Left ventricle myocardium superior (tissue), 1 donor: ENCODE measurements around the gene SH2B2. TPM values are rescaled to one million over a fixed set of nuclear protein-coding genes. Genes with fewer than 3 reads are reported as not detected.
"Not testable (repeated sequence)": the region's sequence is repeated elsewhere in the genome, so short reads cannot be mapped to it uniquely, and the experiment has no call there.

ENCODE experiments used
- ATAC-seq: fragments of 200-7000 bp; cut with Tn5 transposase; one replicate; pipeline ENCODE4 v1.9.1; 2020; ENCODE audit warnings: mild to moderate bottlenecking, moderate library complexity
- DNase-seq: peaks from one replicate; pipeline ENCODE4 v3.0.0-alpha.2; 2020
- intact Hi-C: fragments of 100-400 bp; cut with micrococcal nuclease; formaldehyde crosslinking; loops from one replicate; pipeline ENCODE4 v1.11.0; 2022
- microRNA-seq: library from miRNA; unstranded; fragments of <30 nt; microRNA quantifications from one replicate; pipeline ENCODE4 v1.2.0, GENCODE V29; 2020; ENCODE audit warnings: borderline number of aligned reads
- total RNA-seq: library from RNA; stranded (reverse); fragmentation: NEBNext Ultra II Directional; extraction: Animal tissue kit (Norgen Biotek cat#: 25700); gene quantifications from one replicate; pipeline ENCODE4 v1.2.1, GENCODE V29; 2021
- donor health status: DM: no; HTN: yes; CAD: no; lungs with severe emphysema.

Gene SH2B2
- total RNA-seq, 1 donor from 2014 or later, result 0.99 TPM

- intact Hi-C loops, result not testable (repeated sequence)
Observed at GRCh38 chr7:102365390-102365789, 78.7 kb downstream of the SH2B2 start.

GRCh38 chr7:102370038-102370437 lies 83.4 kb downstream of the SH2B2 start:
- DNase-seq, ATAC-seq, intact Hi-C loops: not testable (repeated sequence)

More at GRCh38 chr7:102365390-102365789, 78.7 kb downstream of the SH2B2 start:
- DNase-seq, ATAC-seq: not testable (repeated sequence)

Small RNA genes lying within 50 kb of the gene (microRNA-seq; reads per million reads assigned to microRNA genes)
- not detected for gene MIR4285

Other genes starting within 250 kb of the SH2B2 start
- not detected for gene SPDYE6, start 69.6 kb downstream of the SH2B2 start, total RNA-seq
- gene PRKRIP1, start 109.5 kb downstream of the SH2B2 start, total RNA-seq, result 11.8 TPM
- 3.1 TPM for gene ORAI2, start 146.7 kb downstream of the SH2B2 start, total RNA-seq
- 4.5 TPM for gene ALKBH4, start 178.0 kb downstream of the SH2B2 start, total RNA-seq
- 10.4 TPM for gene LRWD1, start 178.1 kb downstream of the SH2B2 start, total RNA-seq
- 49.6 TPM for gene POLR2J, start 192.1 kb downstream of the SH2B2 start, total RNA-seq
- 7.5 TPM for gene RASA4B, start 230.9 kb downstream of the SH2B2 start, total RNA-seq